ENCODE results near the gene KRTAP4-4. TPM values are rescaled to one million over a fixed set of nuclear protein-coding genes. Genes with fewer than 3 reads are reported as not detected.
"Not testable (repeated sequence)": the region's sequence is repeated elsewhere in the genome, so short reads cannot be mapped to it uniquely, and the experiment has no call there.

The KRTAP4-4 gene
- not detected for total RNA-seq

DNA sequence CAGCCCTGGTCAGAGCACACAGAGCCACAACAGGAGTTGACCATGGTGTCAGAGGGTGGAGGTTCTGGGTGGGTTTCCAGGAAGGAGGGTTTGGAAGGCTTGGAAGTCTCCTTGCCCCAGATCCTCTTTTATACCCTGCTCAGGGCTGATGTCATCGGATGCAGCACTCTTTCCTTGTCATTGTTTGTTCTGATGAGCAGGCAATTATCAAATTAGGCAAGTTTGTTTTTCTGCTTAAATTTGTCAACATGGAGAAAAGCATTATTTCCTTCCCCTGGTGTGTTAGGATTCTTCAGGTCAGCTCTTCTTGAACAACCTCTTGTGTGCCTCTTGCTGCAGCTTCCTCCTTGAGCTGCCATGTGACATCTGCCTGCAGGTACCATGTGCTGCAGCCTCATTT, at the start of gene KRTAP4-4:
KRTAP4-4 (minus strand) TSS at position 101 of the 400 bp plus-strand sequence; CDS start at position 44, 57 bp downstream.
- H3K4me3 ChIP-seq: no peak within 1 kb of the TSS
- H3K9me3 ChIP-seq: no peaks in the 10 kb centered on the region
- H3K4me1 ChIP-seq: no peaks in the 10 kb centered on the region
- no peak for ATAC-seq
- TF ChIP-seq POLR2A (IDR thresholded peaks at IDR 0.05) (no peak), EP300 (IDR thresholded peaks at IDR 0.05) (no peak), POLR2AphosphoS5 (IDR thresholded peaks at IDR 0.05) (no peak)
- TF ChIP-seq, protein P1, sequence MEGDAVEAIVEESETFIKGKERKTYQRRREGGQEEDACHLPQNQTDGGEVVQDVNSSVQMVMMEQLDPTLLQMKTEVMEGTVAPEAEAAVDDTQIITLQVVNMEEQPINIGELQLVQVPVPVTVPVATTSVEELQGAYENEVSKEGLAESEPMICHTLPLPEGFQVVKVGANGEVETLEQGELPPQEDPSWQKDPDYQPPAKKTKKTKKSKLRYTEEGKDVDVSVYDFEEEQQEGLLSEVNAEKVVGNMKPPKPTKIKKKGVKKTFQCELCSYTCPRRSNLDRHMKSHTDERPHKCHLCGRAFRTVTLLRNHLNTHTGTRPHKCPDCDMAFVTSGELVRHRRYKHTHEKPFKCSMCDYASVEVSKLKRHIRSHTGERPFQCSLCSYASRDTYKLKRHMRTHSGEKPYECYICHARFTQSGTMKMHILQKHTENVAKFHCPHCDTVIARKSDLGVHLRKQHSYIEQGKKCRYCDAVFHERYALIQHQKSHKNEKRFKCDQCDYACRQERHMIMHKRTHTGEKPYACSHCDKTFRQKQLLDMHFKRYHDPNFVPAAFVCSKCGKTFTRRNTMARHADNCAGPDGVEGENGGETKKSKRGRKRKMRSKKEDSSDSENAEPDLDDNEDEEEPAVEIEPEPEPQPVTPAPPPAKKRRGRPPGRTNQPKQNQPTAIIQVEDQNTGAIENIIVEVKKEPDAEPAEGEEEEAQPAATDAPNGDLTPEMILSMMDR (IDR thresholded peaks at IDR 0.05): no peak
- no peaks in the 10 kb centered on the region for H3K36me3 ChIP-seq
- H3K27me3 ChIP-seq: peaks cover 31% of the 10 kb centered on the region
- WGBS, 2 donors (ENCODE audit: low coverage in 1 of 2): 70% methylated on average over 1 of the region's 1 CpG; no CpG with 5 or more reads in 1 of the 2 donors
- H3K27ac ChIP-seq: no peak within 1 kb of the TSS

DNA sequence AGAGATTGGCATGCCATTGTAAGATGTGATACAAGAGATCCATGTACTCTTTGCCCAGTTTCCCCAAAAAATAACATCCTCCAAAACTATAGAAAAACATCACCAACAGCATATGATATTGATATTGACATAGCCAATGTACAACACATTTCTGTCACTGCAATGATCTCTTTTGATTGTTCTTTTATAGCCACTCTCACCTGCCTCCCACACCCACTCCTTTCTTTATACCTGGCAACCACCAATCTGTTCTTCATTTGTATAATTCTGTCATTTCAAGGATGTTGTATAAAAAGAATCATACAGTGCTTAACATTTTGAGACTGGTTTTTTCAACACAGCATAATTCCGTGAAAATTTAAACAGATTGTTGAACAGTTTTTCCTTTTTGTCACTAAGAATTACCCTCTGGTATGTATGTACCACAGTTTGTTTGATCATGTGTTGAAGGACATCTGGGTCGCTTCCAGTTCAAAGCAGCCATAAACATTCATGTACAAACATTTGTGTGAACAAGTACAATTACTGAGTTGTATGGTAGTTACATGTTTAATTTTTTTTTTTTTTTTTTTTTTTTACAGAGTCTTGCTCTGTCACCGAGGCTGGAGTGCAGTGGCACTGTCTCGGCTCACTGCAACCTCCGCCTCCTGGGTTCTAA, 39.0 kb upstream of the KRTAP4-4 start:
- Histone ChIP-seq H3K36me3 (no peaks in the 10 kb centered on the region), H3K4me3 (no peak overlapping the region), H3K4me1 (no peaks in the 10 kb centered on the region), H3K27ac (no peak overlapping the region), H3K9me3 (peaks cover 0 to 12% (median 0%) of the 10 kb centered on the region in 3 donors), H3K27me3 (no peaks in the 10 kb centered on the region)
- 51 to 56% methylated on average over 3 to 4 of the region's 5 CpGs for WGBS, 2 donors (ENCODE audit: low coverage in 1 of 2)
- TF ChIP-seq POLR2A (IDR thresholded peaks at IDR 0.05): no peak
- TF ChIP-seq, protein P1 (IDR thresholded peaks at IDR 0.05): no peak
- TF ChIP-seq POLR2AphosphoS5 (IDR thresholded peaks at IDR 0.05): no peak
- no peak for TF ChIP-seq EP300 (IDR thresholded peaks at IDR 0.05)
- ATAC-seq: no peak

DNA sequence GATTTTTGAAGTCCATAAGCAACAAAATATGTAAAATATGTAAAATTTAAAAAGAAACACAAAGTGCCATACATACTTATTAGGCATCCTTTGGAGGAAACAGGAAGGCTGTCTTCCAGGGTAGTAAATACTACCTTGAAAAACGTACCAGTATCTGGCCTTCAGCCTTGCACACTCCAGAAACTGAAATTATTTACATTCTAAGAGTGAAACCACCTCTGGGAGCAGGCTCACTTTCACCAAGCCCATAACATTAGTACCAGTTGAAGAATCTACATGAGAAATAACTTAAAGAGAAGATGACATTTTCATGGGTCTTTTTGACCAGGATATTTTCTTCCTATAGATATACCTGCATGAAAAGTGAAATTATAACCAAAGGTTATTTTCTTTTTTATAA, 35.5 kb upstream of the KRTAP4-4 start:
- Histone ChIP-seq H3K9me3 (peaks cover 0 to 12% (median 0%) of the 10 kb centered on the region in 3 donors), H3K4me3 (no peak overlapping the region), H3K4me1 (no peaks in the 10 kb centered on the region), H3K36me3 (no peaks in the 10 kb centered on the region), H3K27ac (no peak overlapping the region), H3K27me3 (no peaks in the 10 kb centered on the region)
- TF ChIP-seq, protein P1 (IDR thresholded peaks at IDR 0.05): no peak
- WGBS, 2 donors (ENCODE audit: low coverage in 1 of 2): 31 to 55% methylated on average over 1 of the region's 1 CpG
- no peak for ATAC-seq

DNA sequence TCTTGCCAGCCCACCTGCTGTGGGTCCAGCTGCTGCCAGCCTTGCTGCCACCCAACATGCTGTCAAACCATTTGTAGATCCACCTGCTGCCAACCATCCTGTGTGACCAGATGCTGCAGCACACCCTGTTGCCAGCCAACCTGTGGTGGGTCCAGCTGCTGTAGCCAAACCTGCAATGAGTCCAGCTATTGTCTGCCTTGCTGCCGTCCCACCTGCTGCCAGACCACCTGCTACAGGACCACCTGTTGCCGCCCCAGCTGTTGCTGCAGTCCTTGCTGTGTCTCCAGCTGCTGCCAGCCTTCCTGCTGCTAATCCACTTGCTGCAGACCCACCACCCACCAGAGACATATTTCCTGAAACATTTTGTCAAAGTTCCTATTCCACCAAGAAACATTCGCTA, 29.8 kb upstream of the KRTAP4-4 start:
- ATAC-seq: no peak
- no peaks in the 10 kb centered on the region for H3K9me3 ChIP-seq
- H3K27ac ChIP-seq: no peak overlapping the region
- H3K27me3 ChIP-seq: peaks cover 20% of the 10 kb centered on the region
- no peaks in the 10 kb centered on the region for H3K4me1 ChIP-seq
- TF ChIP-seq EP300 (IDR thresholded peaks at IDR 0.05) (no peak), POLR2A (IDR thresholded peaks at IDR 0.05) (no peak), POLR2AphosphoS5 (IDR thresholded peaks at IDR 0.05) (no peak)
- TF ChIP-seq, protein P1 (IDR thresholded peaks at IDR 0.05): no peak
- WGBS, 2 donors (ENCODE audit: low coverage in 1 of 2): 75 to 88% methylated on average over 1 to 2 of the region's 3 CpGs
- no peaks in the 10 kb centered on the region for H3K36me3 ChIP-seq
- H3K4me3 ChIP-seq: no peak overlapping the region

DNA sequence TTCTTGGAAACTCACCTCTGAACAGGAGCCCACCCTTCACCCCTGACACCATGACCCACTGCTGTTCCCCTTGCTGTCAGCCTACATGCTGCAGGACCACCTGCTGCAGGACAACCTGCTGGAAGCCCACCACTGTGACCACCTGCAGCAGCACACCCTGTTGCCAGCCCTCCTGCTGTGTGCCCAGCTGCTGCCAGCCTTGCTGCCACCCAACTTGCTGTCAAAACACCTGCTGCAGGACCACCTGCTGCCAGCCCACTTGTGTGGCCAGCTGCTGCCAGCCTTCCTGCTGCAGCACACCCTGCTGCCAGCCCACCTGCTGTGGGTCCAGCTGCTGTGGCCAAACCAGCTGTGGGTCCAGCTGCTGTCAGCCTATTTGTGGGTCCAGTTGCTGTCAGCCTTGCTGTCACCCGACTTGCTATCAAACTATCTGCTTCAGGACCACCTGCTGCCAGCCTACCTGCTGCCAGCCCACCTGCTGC, 29.3 kb upstream of the KRTAP4-4 start, which contains the start of gene KRTAP9-1:
KRTAP9-1 (plus strand) TSS at position 51 of the 482 bp plus-strand sequence; CDS start at position 51, 0 bp downstream.
- not testable (repeated sequence) for ATAC-seq, H3K36me3 ChIP-seq
- WGBS, 2 donors (ENCODE audit: low coverage in 1 of 2): no CpG with 5 or more reads among the region's 1 CpG

More for the DNA sequence above, 29.3 kb upstream of the KRTAP4-4 start, which contains the start of gene KRTAP9-1:
- H3K4me3 ChIP-seq, H3K9me3 ChIP-seq, H3K27ac ChIP-seq, H3K4me1 ChIP-seq: not testable (repeated sequence)
- H3K27me3 ChIP-seq: peaks cover 20% of the 10 kb centered on the region
